HEK293T (cell line): ENCODE data around the gene IL1RL1.

ENCODE experiments used
- CTCF ChIA-PET: fragments of 350-600 bp; formaldehyde crosslinking; extraction: SDS; loops from one replicate; lab custom pipeline; 2021; ENCODE audit warnings: antibody characterized with exemption, inconsistent platforms; lab: Yijun Ruan, JAX
- POLR2A ChIA-PET: fragments of 350-600 bp; formaldehyde crosslinking; extraction: SDS; loops from one replicate; lab custom pipeline; 2020; ENCODE audit warnings: antibody characterized with exemption, inconsistent platforms; lab: Yijun Ruan, JAX
- DNase-seq: peaks from one replicate; pipeline ENCODE4 v3.0.0; 2012; ENCODE audit warnings: mixed read lengths; ENCODE audit errors: extremely low spot score
- ARNT ChIP-seq: fragments of 450-650 bp; IDR thresholded peaks from 2 replicates; pipeline ENCODE4 v1.6.1; 2017; ENCODE audit warnings: mild to moderate bottlenecking
- BHLHE40 ChIP-seq: fragments of 450-650 bp; IDR thresholded peaks from 2 replicates; pipeline ENCODE4 v1.6.1; 2016; ENCODE audit warnings: mild to moderate bottlenecking, moderate library complexity, borderline replicate concordance
- CTBP1 ChIP-seq: fragments of 450-650 bp; IDR thresholded peaks from 2 replicates; pipeline ENCODE4 v1.6.1; 2016; ENCODE audit warnings: borderline replicate concordance
- ELF4 ChIP-seq: fragments of 450-650 bp; IDR thresholded peaks from 2 replicates; pipeline ENCODE4 v1.6.1; 2017; ENCODE audit warnings: antibody characterized with exemption
- FOXA1 ChIP-seq: fragments of 450-650 bp; IDR thresholded peaks from 2 replicates; pipeline ENCODE4 v1.6.1; 2016; ENCODE audit warnings: mild to moderate bottlenecking
- FOXK2 ChIP-seq: fragments of 450-650 bp; IDR thresholded peaks from 2 replicates; pipeline ENCODE4 v1.6.1; 2016; ENCODE audit warnings: mild to moderate bottlenecking
- FOXM1 ChIP-seq: fragments of 450-650 bp; IDR thresholded peaks from 2 replicates; pipeline ENCODE4 v1.6.1; 2017; ENCODE audit warnings: mild to moderate bottlenecking, borderline replicate concordance
- HDGF ChIP-seq: fragments of 450-650 bp; IDR thresholded peaks from 2 replicates; pipeline ENCODE4 v1.6.1; 2017; ENCODE audit warnings: antibody characterized with exemption, borderline replicate concordance
- L3MBTL2 ChIP-seq: fragments of 450-650 bp; conservative IDR thresholded peaks from 2 replicates; pipeline ENCODE4 v1.6.1; 2016; ENCODE audit warnings: mild to moderate bottlenecking
- LEF1 ChIP-seq: fragments of 450-650 bp; IDR thresholded peaks from 2 replicates; pipeline ENCODE4 v1.6.1; 2017; ENCODE audit warnings: mild to moderate bottlenecking, borderline replicate concordance
- NFRKB ChIP-seq: fragments of 450-650 bp; IDR thresholded peaks from 2 replicates; pipeline ENCODE4 v1.6.1; 2016; ENCODE audit warnings: mild to moderate bottlenecking, moderate library complexity
- PKNOX1 ChIP-seq: fragments of 450-650 bp; IDR thresholded peaks from 2 replicates; pipeline ENCODE4 v1.6.1; 2016
- SP1 ChIP-seq: fragments of 450-650 bp; IDR thresholded peaks from 2 replicates; pipeline ENCODE4 v1.6.1; 2017
- SUZ12 ChIP-seq: fragments of 450-650 bp; IDR thresholded peaks from 2 replicates; pipeline ENCODE4 v1.6.1; 2016; ENCODE audit warnings: mild to moderate bottlenecking
- TARDBP ChIP-seq: fragments of 450-650 bp; IDR thresholded peaks from 2 replicates; pipeline ENCODE4 v1.6.1; 2016
- ZNF384 ChIP-seq: fragments of 450-650 bp; IDR thresholded peaks from 2 replicates; pipeline ENCODE4 v1.6.1; 2016

Gene IL1RL1

GRCh38 chr2:102269200-102269524, 42.2 kb upstream of the IL1RL1 start:
- no peak for TF ChIP-seq NFRKB
- POLR2A ChIA-PET, result no interaction called here
- no peak for DNase-seq
- CTCF ChIA-PET, result interaction anchor here (1.3 kb wide), 1 partner anchor 29 kb away, joined by 4 read pairs; no protein-coding TSS in a partner anchor

- no peak for TF ChIP-seq LEF1
- POLR2A ChIA-PET, result no interaction called here
- CTCF ChIA-PET, result interaction anchor here (0.7 to 0.8 kb wide), 2 partner anchors 132 to 252 kb away, joined by 4 read pairs; no protein-coding TSS in a partner anchor
- DNase-seq, result no peak
Observed at GRCh38 chr2:102271844-102272243, 39.5 kb upstream of the IL1RL1 start.

GRCh38 chr2:102273619-102274211, 37.6 kb upstream of the IL1RL1 start:
- ChIA-PET CTCF (no interaction called here), POLR2A (no interaction called here)
- TF ChIP-seq TARDBP (no peak), PKNOX1 (no peak), SUZ12 (no peak), LEF1 (no peak), ZNF384 (no peak), ELF4 (no peak), BHLHE40 (no peak)
- DNase-seq, result no peak

- POLR2A ChIA-PET, result no interaction called here
- DNase-seq, result no peak
- CTCF ChIA-PET, result no interaction called here
Observed at GRCh38 chr2:102276549-102277201, 34.7 kb upstream of the IL1RL1 start.

GRCh38 chr2:102277202-102277700, 34.1 kb upstream of the IL1RL1 start:
- TF ChIP-seq CTBP1 (no peak), ARNT (no peak), FOXA1 (no peak), BHLHE40 (no peak), FOXK2 (no peak), ELF4 (no peak), FOXM1 (no peak), TARDBP (no peak), ZNF384 (no peak), SP1 (no peak), L3MBTL2 (no peak)
- CTCF ChIA-PET, result interaction anchor here (0.7 kb wide), 1 partner anchor 559 kb away, joined by 3 read pairs; no protein-coding TSS in a partner anchor
- POLR2A ChIA-PET, result no interaction called here
- no peak for DNase-seq

More at GRCh38 chr2:102276549-102277201, 34.7 kb upstream of the IL1RL1 start:
- TF ChIP-seq HDGF, result no peak
- no peak for TF ChIP-seq TARDBP
- TF ChIP-seq FOXK2, result no peak
- TF ChIP-seq BHLHE40, result no peak
- no peak for TF ChIP-seq CTBP1
- no peak for TF ChIP-seq SUZ12
- TF ChIP-seq ARNT, result no peak
- TF ChIP-seq PKNOX1, result no peak
- TF ChIP-seq SP1, result no peak
- no peak for TF ChIP-seq ZNF384
- TF ChIP-seq ELF4, result no peak
- TF ChIP-seq LEF1, result no peak
- no peak for TF ChIP-seq NFRKB
- TF ChIP-seq FOXA1, result no peak

- no peak for TF ChIP-seq FOXA1
- no peak for TF ChIP-seq SUZ12
- TF ChIP-seq HDGF, result no peak
- no peak for TF ChIP-seq BHLHE40
- no peak for TF ChIP-seq L3MBTL2
- TF ChIP-seq NFRKB, result no peak
- TF ChIP-seq LEF1, result no peak
- TF ChIP-seq ZNF384, result no peak
- no peak for TF ChIP-seq FOXK2
- no peak for TF ChIP-seq CTBP1
- no peak for TF ChIP-seq TARDBP
- no peak for TF ChIP-seq PKNOX1
- TF ChIP-seq ELF4, result no peak
- TF ChIP-seq FOXM1, result no peak
- ChIA-PET POLR2A (no interaction called here), CTCF (no interaction called here)
- DNase-seq, result no peak
Observed at GRCh38 chr2:102278720-102279390, 32.5 kb upstream of the IL1RL1 start.

GRCh38 chr2:102279391-102279735, 32.0 kb upstream of the IL1RL1 start:
- DNase-seq, result no peak
- ChIA-PET CTCF (no interaction called here), POLR2A (no interaction called here)
- TF ChIP-seq HDGF (no peak), TARDBP (no peak), SP1 (no peak), SUZ12 (no peak), ZNF384 (no peak), NFRKB (no peak)
